B cell (primary cell): ENCODE data around the gene DPH7. TPM values are rescaled to one million over a fixed set of nuclear protein-coding genes. Genes with fewer than 3 reads are reported as not detected.

Experiments used
- ATAC-seq: fragments of 200-7000 bp; cut with Tn5 transposase; one replicate; pipeline ENCODE4 v1.10.0; 2021; ENCODE audit warnings: low read depth, mild to moderate bottlenecking, moderate number of reproducible peaks, moderate library complexity
- CTCF ChIA-PET: fragments of 350-600 bp; sonication (Branson Sonifier 250); formaldehyde crosslinking; loops from one replicate; lab custom pipeline; 2021; ENCODE audit warnings: antibody characterized with exemption, inconsistent platforms; lab: Charles Lee
- POLR2A ChIA-PET: fragments of 350-600 bp; sonication (Branson Sonifier 250); formaldehyde crosslinking; loops from one replicate; lab custom pipeline; 2021; ENCODE audit warnings: antibody characterized with exemption; lab: Charles Lee
- DNase-seq: peaks from one replicate; pipeline ENCODE4 v3.0.0; 2013
- H2AFZ ChIP-seq: 2 replicates; pipeline ENCODE4 v1.6.1; 2012; ENCODE audit warnings: mild to moderate bottlenecking, low read depth, low read length; ENCODE audit not compliant: insufficient read depth, poor library complexity, severe bottlenecking
- H3K27ac ChIP-seq, 2 donors: 1 replicate in 1 of 2; 2 replicates in 1 of 2; pipeline ENCODE4 v1.5.1; 2012 to 2013; ENCODE audit warnings: low read length in 2 of 2, mild to moderate bottlenecking in 2 of 2, moderate library complexity in 1 of 2
- H3K27me3 ChIP-seq, 4 experiments: fragments of 200-600 bp in 1 of 4; sonication (generic) in 1 of 4; replicated peaks in 1 of 4; 1 replicate in 2 of 4; 2 replicates in 2 of 4; pipeline versions ENCODE4 v1.6.1 to v1.7.0; 2013 to 2016; ENCODE audit warnings: low read length in 3 of 4, mild to moderate bottlenecking in 2 of 4, mixed read lengths in 1 of 4, moderate library complexity in 1 of 4; ENCODE audit not compliant: insufficient read depth in 4 of 4, control insufficient read depth in 3 of 4; ENCODE audit errors: control extremely low read depth in 1 of 4
- H3K36me3 ChIP-seq, 2 experiments: replicated peaks in 1 of 2; 1 replicate in 1 of 2; 2 replicates in 1 of 2; pipeline versions ENCODE4 v1.6.1 to v1.7.1; 2013; ENCODE audit warnings: low read length in 1 of 2; ENCODE audit not compliant: insufficient read depth in 2 of 2, control insufficient read depth in 1 of 2; ENCODE audit errors: control extremely low read depth in 1 of 2, extremely low read depth in 1 of 2
- H3K4me1 ChIP-seq, 2 donors: fragments of 200-600 bp in 1 of 2; sonication (generic) in 1 of 2; 1 replicate in 1 of 2; 2 replicates in 1 of 2; pipeline versions ENCODE4 v1.5.1 to v1.6.1; 2013 to 2017; ENCODE audit warnings: low read length in 2 of 2; ENCODE audit not compliant: control insufficient read depth in 2 of 2, insufficient read depth in 2 of 2
- H3K4me2 ChIP-seq: replicated peaks from 2 replicates; pipeline ENCODE3; 2012; ENCODE audit warnings: mild to moderate bottlenecking, low read depth, low read length; ENCODE audit not compliant: poor library complexity, severe bottlenecking
- H3K4me3 ChIP-seq, 5 experiments: fragments of 200-600 bp in 1 of 5; sonication (generic) in 1 of 5; 1 replicate in 3 of 5; 2 replicates in 2 of 5; pipeline versions ENCODE4 v1.5.1 to v1.7.0; 2011 to 2016; ENCODE audit warnings: low read length in 4 of 5, mild to moderate bottlenecking in 4 of 5, low read depth in 2 of 5, control low read depth in 1 of 5, moderate library complexity in 1 of 5; ENCODE audit not compliant: insufficient read depth in 1 of 5; ENCODE audit errors: control extremely low read depth in 1 of 5, extremely low read depth in 1 of 5
- H3K79me2 ChIP-seq: fragments of 200-600 bp; sonication (generic); one replicate; pipeline ENCODE4 v1.6.0; 2016; ENCODE audit warnings: low read length; ENCODE audit not compliant: control insufficient read depth, insufficient read depth
- H3K9ac ChIP-seq: fragments of 200-600 bp; sonication (generic); 2 replicates; pipeline ENCODE4 v1.6.1; 2017; ENCODE audit warnings: mild to moderate bottlenecking, low read length, moderate library complexity
- H3K9me3 ChIP-seq, 3 donors: one replicate each; pipeline versions ENCODE4 v1.6.1 to v1.7.1; 2013; ENCODE audit warnings: low read length in 2 of 3; ENCODE audit not compliant: control insufficient read depth in 2 of 3, insufficient read depth in 1 of 3; ENCODE audit errors: control extremely low read depth in 1 of 3
- H4K20me1 ChIP-seq: 2 replicates; pipeline ENCODE4 v1.6.0; 2012; ENCODE audit warnings: mild to moderate bottlenecking, low read length; ENCODE audit not compliant: insufficient read depth, control insufficient read depth, poor library complexity, severe bottlenecking
- H3K27ac Mint-ChIP-seq: one replicate; pipeline ENCODE4 v1.8.0; 2021; ENCODE audit warnings: mixed read lengths
- H3K27me3 Mint-ChIP-seq: one replicate; pipeline ENCODE4 v1.8.0; 2021; ENCODE audit warnings: mixed read lengths
- H3K4me1 Mint-ChIP-seq: one replicate; pipeline ENCODE4 v1.8.0; 2021; ENCODE audit warnings: mixed read lengths
- H3K4me3 Mint-ChIP-seq: one replicate; pipeline ENCODE4 v1.8.0; 2021; ENCODE audit warnings: mixed read lengths
- H3K9me3 Mint-ChIP-seq: one replicate; pipeline ENCODE4 v1.8.0; 2022; ENCODE audit warnings: mixed read lengths; ENCODE audit not compliant: insufficient read depth
- EZH2 ChIP-seq: IDR thresholded peaks from 2 replicates; pipeline ENCODE4 v1.6.1; 2012; ENCODE audit warnings: borderline replicate concordance, low read depth, mild to moderate bottlenecking, moderate library complexity, low read length; ENCODE audit not compliant: insufficient read depth, poor library complexity, severe bottlenecking
- WGBS: methylation state at CpG from one replicate; pipeline ENCODE4 v1.1.5; 2013; ENCODE audit warnings: missing lambda C conversion rate; ENCODE audit not compliant: insufficient coverage; 5-methylcytosine and 5-hydroxymethylcytosine counted together
- intact Hi-C: fragments of 100-400 bp; cut with micrococcal nuclease; formaldehyde crosslinking; loops from one replicate; pipeline ENCODE4 v1.10.0; 2022
- polyA plus RNA-seq: library from polyadenylated mRNA; depleted of rRNA; stranded (reverse); fragments of >200 nt; gene quantifications from 2 replicates; pipeline ENCODE4 v1.2.3, GENCODE V29; 2012
- total RNA-seq, 2 donors: library from RNA; stranded (reverse); fragments of 120-200 nt in 1 of 2; gene quantifications; 1 replicate in 1 of 2; 2 replicates in 1 of 2; pipeline versions ENCODE4 v1.2.3 to v1.2.4, GENCODE V29; 2013 to 2022
- TF ChIP-seq, protein P1 (sequence below): fragments of 200-600 bp; IDR thresholded peaks from one replicate; pipeline ENCODE4 v1.8.0; 2022; ENCODE audit warnings: antibody characterized with exemption, mild to moderate bottlenecking

Gene DPH7
- total and polyA plus RNA-seq, 2 donors (not counting 1 experiment from before 2014, with no cell fraction given): 64.7 to 93.8 TPM

DNA sequence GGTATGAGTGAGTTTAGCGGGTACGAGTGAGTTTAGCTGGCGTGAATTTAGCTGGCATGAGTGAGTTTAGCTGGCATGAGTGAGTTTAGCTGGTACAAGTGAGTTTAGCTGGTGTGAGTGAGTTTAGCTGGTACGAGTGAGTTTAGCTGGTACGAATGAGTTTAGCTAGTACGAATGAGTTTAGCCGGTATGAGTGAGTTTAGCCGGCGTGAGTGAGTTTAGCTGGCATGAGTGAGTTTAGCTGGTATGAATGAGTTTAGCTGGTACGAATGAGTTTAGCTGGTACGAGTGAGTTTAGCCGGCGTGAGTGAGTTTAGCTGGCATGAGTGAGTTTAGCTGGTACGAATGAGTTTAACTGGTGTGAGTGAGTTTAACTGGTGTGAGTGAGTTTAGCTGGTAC, 69.5 kb downstream of the DPH7 start:
- Histone ChIP-seq H3K27ac (no peak overlapping the region), H3K4me1 (no peaks in the 10 kb centered on the region), H3K4me2 (no peak overlapping the region), H2AFZ (no peak overlapping the region), H3K36me3 (no peaks in the 10 kb centered on the region), H3K27me3 (no peaks in the 10 kb centered on the region), H3K9me3 (peaks cover 0 to 25% (median 0%) of the 10 kb centered on the region in 3 donors), H3K79me2 (no peaks in the 10 kb centered on the region), H3K4me3 (no peak overlapping the region), H3K9ac (no peak overlapping the region), H4K20me1 (no peaks in the 10 kb centered on the region)
- no peaks in the 10 kb centered on the region for H3K27me3 Mint-ChIP-seq
- H3K27ac Mint-ChIP-seq: no peak overlapping the region
- intact Hi-C loops: no loop called here
- ChIA-PET CTCF (interaction anchor here (1.4 to 1.6 kb wide), 2 partner anchors 13 to 86 kb away, joined by 3 to 4 read pairs; partner anchors contain the start of gene EXD3), POLR2A (no interaction called here)
- DNase-seq (no peak), ATAC-seq (no peak)
- TF ChIP-seq EZH2: no peak
- TF ChIP-seq, protein P1, sequence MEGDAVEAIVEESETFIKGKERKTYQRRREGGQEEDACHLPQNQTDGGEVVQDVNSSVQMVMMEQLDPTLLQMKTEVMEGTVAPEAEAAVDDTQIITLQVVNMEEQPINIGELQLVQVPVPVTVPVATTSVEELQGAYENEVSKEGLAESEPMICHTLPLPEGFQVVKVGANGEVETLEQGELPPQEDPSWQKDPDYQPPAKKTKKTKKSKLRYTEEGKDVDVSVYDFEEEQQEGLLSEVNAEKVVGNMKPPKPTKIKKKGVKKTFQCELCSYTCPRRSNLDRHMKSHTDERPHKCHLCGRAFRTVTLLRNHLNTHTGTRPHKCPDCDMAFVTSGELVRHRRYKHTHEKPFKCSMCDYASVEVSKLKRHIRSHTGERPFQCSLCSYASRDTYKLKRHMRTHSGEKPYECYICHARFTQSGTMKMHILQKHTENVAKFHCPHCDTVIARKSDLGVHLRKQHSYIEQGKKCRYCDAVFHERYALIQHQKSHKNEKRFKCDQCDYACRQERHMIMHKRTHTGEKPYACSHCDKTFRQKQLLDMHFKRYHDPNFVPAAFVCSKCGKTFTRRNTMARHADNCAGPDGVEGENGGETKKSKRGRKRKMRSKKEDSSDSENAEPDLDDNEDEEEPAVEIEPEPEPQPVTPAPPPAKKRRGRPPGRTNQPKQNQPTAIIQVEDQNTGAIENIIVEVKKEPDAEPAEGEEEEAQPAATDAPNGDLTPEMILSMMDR: no peak
- WGBS: 92% methylated on average over 14 of the region's 14 CpGs
- peaks cover 2% of the 10 kb centered on the region for H3K4me1 Mint-ChIP-seq
- H3K9me3 Mint-ChIP-seq: no peaks in the 10 kb centered on the region
- no peak overlapping the region for H3K4me3 Mint-ChIP-seq

DNA sequence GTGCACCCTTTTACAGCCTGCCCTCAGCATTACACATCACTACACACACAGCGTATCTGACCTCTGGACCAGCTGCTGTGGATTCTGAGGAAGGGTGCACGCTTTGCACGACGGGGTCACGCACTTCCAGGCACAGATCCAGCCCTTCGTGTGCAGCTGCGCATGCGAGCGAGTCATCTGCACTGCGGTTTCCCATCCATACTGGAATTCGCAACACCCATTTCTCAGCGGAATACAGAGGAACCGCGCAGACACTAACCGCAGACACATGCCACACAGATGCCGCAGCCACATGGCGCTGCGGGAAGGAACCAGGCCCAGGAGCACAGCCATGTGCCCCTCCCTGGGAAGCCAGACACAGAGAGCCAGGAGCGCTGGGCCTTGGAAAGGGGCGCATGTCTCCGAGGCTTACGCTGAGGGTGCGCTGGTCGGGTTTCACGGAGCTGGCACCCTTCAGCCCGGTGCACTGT, 72.0 kb downstream of the DPH7 start:
- intact Hi-C loops: no loop called here
- no peaks in the 10 kb centered on the region for H3K27me3 Mint-ChIP-seq
- no peak overlapping the region for H3K4me3 Mint-ChIP-seq
- Histone ChIP-seq H3K4me1 (no peaks in the 10 kb centered on the region), H3K27me3 (no peaks in the 10 kb centered on the region), H4K20me1 (no peaks in the 10 kb centered on the region), H3K36me3 (no peaks in the 10 kb centered on the region), H3K9me3 (peaks cover 0 to 38% (median 0%) of the 10 kb centered on the region in 3 donors), H2AFZ (no peak overlapping the region), H3K4me2 (no peak overlapping the region), H3K79me2 (no peaks in the 10 kb centered on the region), H3K9ac (no peak overlapping the region), H3K27ac (no peak overlapping the region), H3K4me3 (no peak overlapping the region)
- no peak for DNase-seq
- ChIA-PET CTCF (no interaction called here), POLR2A (no interaction called here)
- H3K27ac Mint-ChIP-seq: no peak overlapping the region
- WGBS: 97% methylated on average over 26 of the region's 26 CpGs
- H3K4me1 Mint-ChIP-seq: no peaks in the 10 kb centered on the region
- no peaks in the 10 kb centered on the region for H3K9me3 Mint-ChIP-seq
- ATAC-seq: no peak
- TF ChIP-seq, protein P1: no peak
- TF ChIP-seq EZH2: no peak
